MG63 (cell line): ENCODE results near the gene MINK1. TPM values are rescaled to one million over a fixed set of nuclear protein-coding genes. Genes with fewer than 3 reads are reported as not detected.
"Not testable (repeated sequence)": the region's sequence is repeated elsewhere in the genome, so short reads cannot be mapped to it uniquely, and the experiment has no call there.

ENCODE experiments used
- DNase-seq: peaks from one replicate; pipeline ENCODE4 v3.0.0-alpha.2; 2020
- H3K27me3 ChIP-seq: fragments of 250-450 bp; sonication (Bioruptor Pico); 2 replicates; pipeline ENCODE4 v1.5.1; 2020; ENCODE audit warnings: mild to moderate bottlenecking, moderate library complexity
- H3K36me3 ChIP-seq: fragments of 250-450 bp; sonication (Bioruptor Pico); 2 replicates; pipeline ENCODE4 v1.5.1; 2020; ENCODE audit warnings: mild to moderate bottlenecking, moderate library complexity
- H3K4me3 ChIP-seq: fragments of 250-450 bp; sonication (Bioruptor Pico); 2 replicates; pipeline ENCODE4 v1.5.1; 2020; ENCODE audit warnings: mild to moderate bottlenecking, moderate library complexity
- H3K9me3 ChIP-seq: fragments of 250-450 bp; sonication (Bioruptor Pico); 2 replicates; pipeline ENCODE4 v1.5.1; 2020; ENCODE audit warnings: mild to moderate bottlenecking, moderate library complexity
- total RNA-seq: library from RNA; depleted of rRNA; stranded (reverse); fragments of >200 nt; shearing (Covaris generic); gene quantifications from 2 replicates; pipeline ENCODE4 v1.2.3, GENCODE V29; 2014; ENCODE audit warnings: low replicate concordance

MINK1 gene
- total RNA-seq, 1 experiment from 2014 or later, result 19.1 TPM

- DNase-seq, result no peak
- Histone ChIP-seq H3K27me3 (no peaks in the 10 kb centered on the region), H3K36me3 (peaks cover 3% of the 10 kb centered on the region; the same call in 1 of the 2 replicates), H3K4me3 (no peak overlapping the region), H3K9me3 (no peaks in the 10 kb centered on the region)
Measured at GRCh38 chr17:4856271-4856936, 23.3 kb downstream of the MINK1 start.

GRCh38 chr17:4856937-4857314 lies 23.8 kb downstream of the MINK1 start:
- no peak for DNase-seq
- peaks cover 3% of the 10 kb centered on the region; the same call in 1 of the 2 replicates for H3K36me3 ChIP-seq
- no peak overlapping the region for H3K4me3 ChIP-seq
- H3K9me3 ChIP-seq, result no peaks in the 10 kb centered on the region
- H3K27me3 ChIP-seq, result no peaks in the 10 kb centered on the region

GRCh38 chr17:4857347-4857746 lies 24.2 kb downstream of the MINK1 start:
- H3K36me3 ChIP-seq, DNase-seq, H3K4me3 ChIP-seq, H3K9me3 ChIP-seq, H3K27me3 ChIP-seq: not testable (repeated sequence)

- DNase-seq, result no peak
- Histone ChIP-seq H3K4me3 (no peak overlapping the region), H3K36me3 (peaks cover 3% of the 10 kb centered on the region; the same call in 1 of the 2 replicates), H3K27me3 (no peaks in the 10 kb centered on the region), H3K9me3 (no peaks in the 10 kb centered on the region)
Measured at GRCh38 chr17:4858068-4858881, 25.1 kb downstream of the MINK1 start.

GRCh38 chr17:4858882-4859260 lies 25.7 kb downstream of the MINK1 start:
- H3K36me3 ChIP-seq, result peaks cover 3% of the 10 kb centered on the region; the same call in 1 of the 2 replicates
- DNase-seq, result peak; percentile 41

GRCh38 chr17:4859816-4860625 lies 26.9 kb downstream of the MINK1 start:
- DNase-seq, result no peak
- no peaks in the 10 kb centered on the region for H3K27me3 ChIP-seq
- peaks cover 3% of the 10 kb centered on the region; the same call in 1 of the 2 replicates for H3K36me3 ChIP-seq
- no peaks in the 10 kb centered on the region for H3K9me3 ChIP-seq
- H3K4me3 ChIP-seq, result no peak overlapping the region

More at GRCh38 chr17:4858882-4859260, 25.7 kb downstream of the MINK1 start:
- no peaks in the 10 kb centered on the region for H3K9me3 ChIP-seq
- no peak overlapping the region for H3K4me3 ChIP-seq
- no peaks in the 10 kb centered on the region for H3K27me3 ChIP-seq

- no peak for DNase-seq
- Histone ChIP-seq H3K4me3 (no peak overlapping the region), H3K27me3 (no peaks in the 10 kb centered on the region), H3K36me3 (peaks cover 3% of the 10 kb centered on the region; the same call in 1 of the 2 replicates), H3K9me3 (no peaks in the 10 kb centered on the region)
Measured at GRCh38 chr17:4860651-4861050, 27.5 kb downstream of the MINK1 start.

- no peak for DNase-seq
- H3K4me3 ChIP-seq, result no peak overlapping the region
Measured at GRCh38 chr17:4861052-4861451, 27.9 kb downstream of the MINK1 start.

GRCh38 chr17:4862720-4863119 lies 29.6 kb downstream of the MINK1 start:
- no peak for DNase-seq
- Histone ChIP-seq H3K9me3 (no peaks in the 10 kb centered on the region), H3K36me3 (peaks cover 3% of the 10 kb centered on the region; the same call in 1 of the 2 replicates), H3K4me3 (no peak overlapping the region), H3K27me3 (no peaks in the 10 kb centered on the region)

More at GRCh38 chr17:4861052-4861451, 27.9 kb downstream of the MINK1 start:
- H3K9me3 ChIP-seq, result no peaks in the 10 kb centered on the region
- no peaks in the 10 kb centered on the region for H3K27me3 ChIP-seq
- H3K36me3 ChIP-seq, result peaks cover 3% of the 10 kb centered on the region; the same call in 1 of the 2 replicates

- Histone ChIP-seq H3K36me3 (peaks cover 3% of the 10 kb centered on the region; the same call in 1 of the 2 replicates), H3K9me3 (no peaks in the 10 kb centered on the region), H3K4me3 (no peak overlapping the region), H3K27me3 (no peaks in the 10 kb centered on the region)
- no peak for DNase-seq
Measured at GRCh38 chr17:4863321-4863720, 30.2 kb downstream of the MINK1 start.

- not testable (repeated sequence) for H3K4me3 ChIP-seq
Measured at GRCh38 chr17:4867535-4867934, 34.4 kb downstream of the MINK1 start.

GRCh38 chr17:4869058-4869998 lies 36.2 kb downstream of the MINK1 start:
- H3K36me3 ChIP-seq, H3K4me3 ChIP-seq, DNase-seq, H3K9me3 ChIP-seq, H3K27me3 ChIP-seq: not testable (repeated sequence)

More at GRCh38 chr17:4867535-4867934, 34.4 kb downstream of the MINK1 start:
- not testable (repeated sequence) for H3K27me3 ChIP-seq, H3K36me3 ChIP-seq, DNase-seq, H3K9me3 ChIP-seq

- H3K36me3 ChIP-seq, result no peaks in the 10 kb centered on the region
- no peak overlapping the region for H3K4me3 ChIP-seq
- H3K27me3 ChIP-seq, result no peaks in the 10 kb centered on the region
- no peak for DNase-seq
- no peaks in the 10 kb centered on the region for H3K9me3 ChIP-seq
Measured at GRCh38 chr17:4870855-4871254, 37.7 kb downstream of the MINK1 start.

- Histone ChIP-seq H3K27me3 (no peaks in the 10 kb centered on the region), H3K9me3 (no peaks in the 10 kb centered on the region), H3K36me3 (no peaks in the 10 kb centered on the region), H3K4me3 (no peak overlapping the region)
- no peak for DNase-seq
Measured at GRCh38 chr17:4872786-4873185, 39.6 kb downstream of the MINK1 start.

- Histone ChIP-seq H3K27me3 (no peaks in the 10 kb centered on the region), H3K9me3 (no peaks in the 10 kb centered on the region), H3K4me3 (no peak overlapping the region), H3K36me3 (no peaks in the 10 kb centered on the region)
- DNase-seq, result no peak
Measured at GRCh38 chr17:4877089-4877488, 43.9 kb downstream of the MINK1 start.

- no peaks in the 10 kb centered on the region for H3K9me3 ChIP-seq
- H3K36me3 ChIP-seq, result no peaks in the 10 kb centered on the region
- DNase-seq, result no peak
- H3K4me3 ChIP-seq, result no peak overlapping the region
- no peaks in the 10 kb centered on the region for H3K27me3 ChIP-seq
Measured at GRCh38 chr17:4879601-4880000, 46.5 kb downstream of the MINK1 start.
